ENCODE data around the gene RUBCN. TPM values are rescaled to one million over a fixed set of nuclear protein-coding genes. Genes with fewer than 3 reads are reported as not detected.

Gene RUBCN
- total and polyA plus RNA-seq, 2 of the 13 experiments (the other 11 are each of a cell fraction or from before 2014, with no cell fraction given): 5.2 to 8.1 TPM

DNA sequence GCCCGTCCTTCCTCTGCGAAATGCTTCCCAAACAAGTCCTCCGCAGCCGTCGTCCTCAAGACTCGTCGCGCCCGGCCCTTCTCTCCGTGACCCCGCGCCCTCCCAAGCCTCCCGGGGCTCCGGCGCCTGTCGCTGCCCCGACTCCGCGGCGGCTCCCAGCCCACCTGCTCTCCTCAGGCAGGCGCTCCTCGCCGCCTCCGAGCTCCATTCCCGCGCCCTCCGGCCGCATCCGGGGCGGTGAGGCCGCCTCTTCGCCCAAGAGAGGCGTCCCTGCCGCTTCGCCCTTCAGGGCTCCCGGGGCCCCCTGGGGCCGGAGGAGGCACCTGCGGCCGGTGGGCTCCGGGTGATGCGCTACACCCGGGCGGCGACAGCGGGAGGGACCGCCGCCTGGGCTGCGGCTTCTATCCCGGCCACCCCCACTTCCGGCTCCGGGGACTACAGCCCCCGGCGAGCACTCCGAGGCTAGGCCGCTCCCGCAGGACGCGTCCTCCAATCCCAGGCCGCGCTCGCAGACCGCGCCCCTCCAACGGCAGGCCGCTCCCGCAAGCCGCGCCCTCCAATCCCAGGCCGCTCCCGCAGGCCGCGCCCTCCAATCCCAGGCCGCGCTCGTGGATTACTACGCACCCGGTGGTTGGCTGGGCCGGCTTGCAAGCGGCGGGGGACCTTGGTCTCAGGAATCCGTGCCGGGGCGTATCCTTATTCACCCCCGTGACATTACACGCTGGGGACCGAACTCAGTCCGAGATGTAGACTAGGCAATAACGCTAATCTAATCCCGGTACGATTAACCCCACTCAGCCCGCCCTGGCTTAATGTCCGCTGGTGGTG lies at the start of gene RUBCN (continued):
- TF ChIP-seq KDM5B (CRISPR knock-in tag; IDR thresholded peaks at IDR 0.05; ENCODE audit: borderline replicate concordance) (peak; percentile 45; the same call in 1 of the 2 replicates), NFYC (CRISPR knock-in tag; IDR thresholded peaks at IDR 0.05) (peak; percentile 92), HOMEZ (CRISPR knock-in tag; IDR thresholded peaks at IDR 0.05; ENCODE audit: low read depth) (peak; percentile 59; the same call in 1 of the 2 replicates), FOXP1 (IDR thresholded peaks at IDR 0.05) (no peak), FOXP1 (CRISPR knock-in tag; IDR thresholded peaks at IDR 0.05) (no peak), CSRNP1 (CRISPR knock-in tag; IDR thresholded peaks at IDR 0.05) (0 out of 2 replicates have a peak, but pooled peaks have one; percentile 28), SALL2 (CRISPR knock-in tag; IDR thresholded peaks at IDR 0.05) (peak; percentile 84; the same call in 1 of the 2 replicates), ZNF75D (CRISPR knock-in tag; IDR thresholded peaks at IDR 0.05; ENCODE audit: borderline replicate concordance) (no peak), ZBTB4 (CRISPR knock-in tag; IDR thresholded peaks at IDR 0.05; ENCODE audit: borderline replicate concordance) (no peak), ZNF629 (CRISPR knock-in tag; conservative IDR thresholded peaks at IDR 0.05) (no peak), ZBTB3 (CRISPR knock-in tag; IDR thresholded peaks at IDR 0.05; ENCODE audit: borderline replicate concordance, low read depth) (no peak), TCF7L2 (IDR thresholded peaks at IDR 0.05; ENCODE audit: low read depth, low read length) (no peak), ZNF234 (CRISPR knock-in tag; conservative IDR thresholded peaks at IDR 0.05) (no peak)
- TF ChIP-seq, protein P1, sequence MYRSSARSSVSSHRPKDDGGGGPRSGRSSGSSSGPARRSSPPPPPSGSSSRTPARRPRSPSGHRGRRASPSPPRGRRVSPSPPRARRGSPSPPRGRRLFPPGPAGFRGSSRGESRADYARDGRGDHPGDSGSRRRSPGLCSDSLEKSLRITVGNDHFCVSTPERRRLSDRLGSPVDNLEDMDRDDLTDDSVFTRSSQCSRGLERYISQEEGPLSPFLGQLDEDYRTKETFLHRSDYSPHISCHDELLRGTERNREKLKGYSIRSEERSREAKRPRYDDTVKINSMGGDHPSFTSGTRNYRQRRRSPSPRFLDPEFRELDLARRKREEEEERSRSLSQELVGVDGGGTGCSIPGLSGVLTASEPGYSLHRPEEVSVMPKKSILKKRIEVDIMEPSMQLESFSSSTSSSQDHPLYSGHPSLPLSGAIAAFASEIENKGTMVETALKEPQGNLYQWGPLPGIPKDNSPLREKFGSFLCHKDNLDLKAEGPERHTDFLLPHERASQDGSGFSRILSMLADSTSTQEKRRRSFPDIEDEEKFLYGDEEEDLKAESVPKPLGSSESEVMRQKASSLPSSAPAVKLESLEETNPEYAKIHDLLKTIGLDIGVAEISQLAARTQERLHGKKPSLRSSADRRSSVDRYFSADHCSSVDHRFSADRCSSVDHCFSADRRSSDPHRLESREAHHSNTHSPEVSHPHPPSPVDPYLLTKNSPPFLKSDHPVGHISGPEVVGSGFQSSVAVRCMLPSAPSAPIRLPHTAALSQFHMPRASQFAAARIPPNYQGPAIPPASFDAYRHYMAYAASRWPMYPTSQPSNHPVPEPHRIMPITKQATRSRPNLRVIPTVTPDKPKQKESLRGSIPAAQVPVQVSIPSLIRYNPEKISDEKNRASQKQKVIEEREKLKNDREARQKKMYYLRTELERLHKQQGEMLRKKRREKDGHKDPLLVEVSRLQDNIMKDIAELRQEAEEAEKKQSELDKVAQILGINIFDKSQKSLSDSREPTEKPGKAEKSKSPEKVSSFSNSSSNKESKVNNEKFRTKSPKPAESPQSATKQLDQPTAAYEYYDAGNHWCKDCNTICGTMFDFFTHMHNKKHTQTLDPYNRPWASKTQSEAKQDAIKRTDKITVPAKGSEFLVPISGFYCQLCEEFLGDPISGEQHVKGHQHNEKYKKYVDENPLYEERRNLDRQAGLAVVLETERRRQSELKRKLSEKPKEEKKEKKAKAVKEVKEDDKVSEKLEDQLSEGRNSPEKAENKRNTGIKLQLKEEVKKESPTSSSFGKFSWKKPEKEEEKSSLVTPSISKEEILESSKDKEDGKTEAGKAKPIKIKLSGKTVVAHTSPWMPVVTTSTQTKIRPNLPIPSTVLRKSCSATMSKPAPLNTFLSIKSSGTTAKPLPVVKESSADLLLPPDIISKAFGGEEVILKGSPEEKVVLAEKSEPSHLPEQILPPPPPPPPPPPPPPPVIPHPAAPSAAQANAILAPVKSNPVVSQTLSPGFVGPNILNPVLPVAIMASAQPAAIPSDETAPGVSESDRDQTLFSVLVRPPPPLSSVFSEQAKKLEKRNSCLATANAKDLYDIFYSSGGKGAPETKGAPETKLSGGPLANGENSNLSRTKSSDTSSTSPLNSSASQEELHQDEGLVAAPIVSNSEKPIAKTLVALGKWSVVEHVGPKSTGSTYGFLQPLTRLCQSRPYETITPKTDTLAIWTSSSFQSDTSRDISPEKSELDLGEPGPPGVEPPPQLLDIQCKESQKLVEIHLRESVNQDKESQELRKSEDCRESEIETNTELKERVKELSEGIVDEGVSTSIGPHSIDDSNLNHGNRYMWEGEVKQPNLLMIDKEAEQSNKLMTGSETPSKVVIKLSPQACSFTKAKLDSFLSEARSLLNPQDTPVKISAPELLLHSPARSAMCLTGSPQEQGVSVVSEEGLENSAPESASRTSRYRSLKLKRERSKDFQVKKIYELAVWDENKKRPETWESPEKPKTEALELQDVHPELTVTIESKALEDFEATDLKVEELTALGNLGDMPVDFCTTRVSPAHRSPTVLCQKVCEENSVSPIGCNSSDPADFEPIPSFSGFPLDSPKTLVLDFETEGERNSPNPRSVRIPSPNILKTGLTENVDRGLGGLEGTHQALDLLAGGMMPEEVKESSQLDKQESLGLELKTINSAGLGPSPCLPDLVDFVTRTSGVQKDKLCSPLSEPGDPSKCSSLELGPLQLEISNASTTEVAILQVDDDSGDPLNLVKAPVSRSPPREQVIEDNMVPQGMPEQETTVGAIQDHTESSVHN (CRISPR knock-in tag; IDR thresholded peaks at IDR 0.05): no peak
